IPS-18c (cell line): ENCODE results near the gene C3orf70.

ENCODE experiments used
- H3K4me3 ChIP-seq: 2 replicates; pipeline ENCODE4 v1.7.0; 2013; ENCODE audit warnings: low read depth, mild to moderate bottlenecking, low read length, moderate library complexity; ENCODE audit not compliant: insufficient read depth
- H3K9me3 ChIP-seq: one replicate; pipeline ENCODE4 v1.6.1; 2013; ENCODE audit warnings: mild to moderate bottlenecking, low read length, moderate library complexity; ENCODE audit not compliant: control insufficient read depth, insufficient read depth

Gene C3orf70

DNA sequence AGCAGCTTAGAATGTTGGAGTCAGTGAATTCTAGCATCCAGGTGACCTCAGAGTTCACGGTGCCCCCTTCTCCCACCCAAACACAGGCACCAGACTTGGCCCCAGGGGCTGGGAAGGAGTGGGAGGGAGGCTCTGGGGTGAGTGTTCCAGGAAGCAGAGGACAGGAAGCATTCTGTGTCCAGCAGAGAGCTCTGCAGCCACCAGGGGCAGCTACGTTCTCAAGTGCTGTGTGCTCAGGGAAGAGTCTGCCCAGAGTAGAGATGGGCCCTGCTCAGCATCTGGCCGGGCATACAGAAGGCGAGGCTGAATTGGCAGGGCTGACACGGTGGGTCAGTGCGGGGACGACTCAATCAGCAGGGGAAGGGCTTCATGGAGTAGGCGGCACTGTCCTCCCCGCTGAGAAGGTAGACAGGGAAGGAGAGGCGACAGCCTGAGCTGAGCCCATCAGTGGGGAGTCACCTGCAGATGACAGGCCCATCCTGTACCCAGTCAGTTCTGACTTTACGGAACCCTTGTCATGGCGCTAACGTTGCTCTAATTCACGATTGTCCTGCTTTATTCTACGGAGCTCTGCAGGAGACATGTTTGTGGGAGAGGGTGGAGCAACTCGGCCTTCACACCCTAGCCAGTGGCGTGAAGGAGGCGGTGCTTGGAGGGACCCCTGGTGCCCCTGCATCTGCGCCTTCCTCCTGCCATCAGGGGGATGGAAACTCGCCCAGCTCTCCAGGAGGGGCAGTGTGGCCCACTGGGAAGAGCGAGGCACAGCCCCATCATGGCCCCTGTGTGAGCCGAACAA, 82.2 kb downstream of the C3orf70 start:
- Histone ChIP-seq H3K4me3 (no peak overlapping the region), H3K9me3 (peaks cover 4% of the 10 kb centered on the region)

DNA sequence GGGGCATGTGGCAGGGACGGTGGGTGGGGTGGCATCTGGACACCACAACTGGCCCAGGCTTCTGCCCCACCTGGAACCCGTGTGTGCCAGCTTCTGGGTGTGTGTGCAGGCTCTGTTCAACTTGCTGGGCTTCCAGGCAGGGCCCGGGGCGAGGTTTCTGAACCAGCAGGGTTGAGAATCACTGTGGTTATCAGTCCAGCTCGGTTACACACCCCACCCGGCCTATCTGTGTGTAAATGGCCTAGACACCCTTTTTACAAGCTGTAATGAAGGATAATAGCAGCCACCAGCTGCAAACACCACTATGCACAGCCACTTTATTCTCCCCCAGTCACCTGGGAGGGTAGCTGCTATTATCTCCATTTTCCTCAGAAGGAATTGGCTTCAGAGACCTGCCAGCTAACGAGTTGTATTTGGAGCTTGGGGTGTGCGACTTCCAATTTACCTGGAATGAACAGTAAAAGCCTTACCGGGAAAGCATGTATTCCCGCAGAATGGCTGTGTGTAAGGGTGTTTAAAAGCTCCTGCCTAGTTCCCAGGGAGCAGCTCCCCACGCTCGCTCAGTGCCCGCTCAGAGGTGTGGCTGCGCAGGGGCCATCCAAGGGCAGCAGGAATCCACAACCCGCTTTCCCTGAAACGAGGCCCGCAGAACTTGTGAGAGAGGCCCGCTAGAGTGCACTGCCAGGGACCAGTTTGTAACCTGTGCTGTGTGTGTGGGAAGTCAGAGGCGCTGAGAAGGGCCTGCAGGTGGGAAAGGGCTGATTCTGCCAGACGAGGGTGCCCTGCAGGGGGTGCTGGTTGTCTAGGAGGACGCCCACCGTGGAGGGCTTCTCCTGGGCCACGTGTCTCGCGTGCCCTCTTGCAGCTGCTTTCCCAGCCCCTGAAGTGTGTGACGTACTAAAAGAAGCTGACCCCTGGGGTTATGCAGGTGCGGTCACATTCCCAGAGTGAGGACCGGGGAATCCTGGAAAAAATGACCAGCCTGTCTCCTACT, 83.5 kb downstream of the C3orf70 start:
- Histone ChIP-seq H3K9me3 (peaks cover 4% of the 10 kb centered on the region), H3K4me3 (no peak overlapping the region)

GRCh38 chr3:185067173-185067572, 85.7 kb downstream of the C3orf70 start:
- Histone ChIP-seq H3K9me3 (no peaks in the 10 kb centered on the region), H3K4me3 (no peak overlapping the region)

DNA sequence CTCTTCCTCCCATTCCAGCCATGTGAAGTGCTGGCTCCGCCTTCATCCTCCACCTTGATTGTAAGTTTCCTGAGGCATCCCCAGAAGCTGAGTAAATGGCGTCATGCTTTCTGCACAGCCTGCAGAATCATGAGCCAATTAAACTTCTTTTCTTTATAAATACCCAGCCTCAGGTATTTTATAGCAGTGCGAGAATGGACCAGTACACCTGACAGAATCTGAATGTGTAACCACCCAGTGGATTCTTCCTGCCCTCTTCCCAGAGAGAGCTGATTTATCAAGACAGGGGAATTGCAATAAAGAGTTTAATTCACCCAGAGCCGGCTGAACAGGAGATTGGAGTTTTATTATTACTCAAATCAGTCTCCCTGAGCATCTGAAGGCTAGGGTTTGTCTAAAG, 86.6 kb downstream of the C3orf70 start:
- no peaks in the 10 kb centered on the region for H3K9me3 ChIP-seq
- no peak overlapping the region for H3K4me3 ChIP-seq

DNA sequence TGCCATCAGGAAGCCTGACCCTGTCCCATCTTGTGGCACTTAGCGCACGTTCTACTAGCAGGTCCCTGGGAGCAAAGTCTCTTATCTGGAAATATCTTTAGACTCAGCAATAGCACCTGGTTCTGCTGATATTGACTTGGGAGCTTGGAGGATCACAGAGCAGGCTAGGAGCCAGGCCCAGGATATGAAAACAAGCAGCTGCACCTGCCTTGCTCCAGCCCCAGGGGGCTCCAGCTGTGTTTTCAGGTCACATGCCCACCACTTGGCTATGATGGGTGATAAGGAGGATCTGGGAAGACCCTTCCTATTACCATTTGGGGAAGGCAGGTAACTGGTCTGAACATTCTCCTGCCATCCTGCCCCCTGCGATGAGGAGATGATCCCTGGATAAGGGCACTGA, 87.8 kb downstream of the C3orf70 start:
- no peak overlapping the region for H3K4me3 ChIP-seq
- H3K9me3 ChIP-seq = peaks cover 6% of the 10 kb centered on the region

DNA sequence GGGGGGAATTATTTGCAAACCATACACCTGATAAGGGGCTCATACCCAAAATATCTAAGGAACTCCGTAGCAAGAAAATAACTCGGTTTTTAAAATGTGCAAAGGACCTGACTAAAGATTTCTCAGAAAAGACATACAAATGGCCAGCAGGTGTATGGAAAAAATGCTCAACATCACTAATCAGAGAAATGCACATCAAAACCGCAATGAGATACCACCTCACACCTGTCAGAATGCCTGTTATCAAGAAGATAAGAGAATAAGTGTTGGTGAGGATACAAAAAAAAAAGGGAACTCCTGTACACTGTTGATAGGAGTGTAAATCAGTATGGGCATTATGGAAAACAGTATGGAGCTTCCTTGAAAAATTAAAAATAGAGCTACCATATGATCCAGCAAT, 89.4 kb downstream of the C3orf70 start:
- Histone ChIP-seq H3K9me3 (peaks cover 6% of the 10 kb centered on the region), H3K4me3 (no peak overlapping the region)

DNA sequence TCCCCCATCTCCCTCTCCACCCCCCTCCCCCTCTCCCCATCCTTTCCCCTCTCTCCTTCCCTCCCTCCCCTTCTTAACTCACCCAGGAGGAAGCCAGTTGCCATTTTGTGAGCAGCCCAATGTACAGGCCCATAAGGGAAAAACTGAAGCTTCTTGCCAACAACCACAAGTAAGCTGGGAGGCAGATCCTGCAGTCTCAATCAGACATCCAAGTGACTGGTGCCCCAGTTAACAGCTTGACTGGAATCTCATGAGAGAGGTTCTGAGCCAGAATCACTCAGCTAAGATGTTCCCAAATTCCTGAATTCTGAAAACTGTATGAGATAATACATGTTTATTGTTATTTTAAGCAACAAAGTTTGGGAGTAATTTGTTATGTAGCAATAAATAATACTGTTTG, 90.7 kb downstream of the C3orf70 start:
- no peak overlapping the region for H3K4me3 ChIP-seq
- H3K9me3 ChIP-seq = peaks cover 6% of the 10 kb centered on the region

DNA sequence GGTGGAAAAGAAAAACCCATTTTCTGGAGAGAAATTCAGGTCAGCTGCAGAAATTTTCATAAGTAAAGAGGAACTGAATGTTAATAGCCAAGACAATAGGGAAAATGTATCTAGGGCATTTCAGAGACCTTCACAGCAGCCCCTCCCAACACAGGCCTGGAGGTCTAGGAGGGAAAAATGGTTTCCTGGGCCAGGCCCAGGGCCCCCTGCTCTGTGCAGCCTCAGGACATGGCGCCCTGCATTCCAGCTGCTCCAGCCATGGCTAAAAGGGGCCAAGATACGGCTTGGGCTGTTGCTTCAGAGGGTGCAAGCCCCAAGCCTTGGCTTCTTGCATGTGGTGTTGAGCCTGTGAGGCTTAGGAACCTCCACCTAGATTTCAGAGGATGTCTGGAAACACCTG, 92.2 kb downstream of the C3orf70 start:
- Histone ChIP-seq H3K4me3 (no peak overlapping the region), H3K9me3 (peaks cover 6% of the 10 kb centered on the region)

DNA sequence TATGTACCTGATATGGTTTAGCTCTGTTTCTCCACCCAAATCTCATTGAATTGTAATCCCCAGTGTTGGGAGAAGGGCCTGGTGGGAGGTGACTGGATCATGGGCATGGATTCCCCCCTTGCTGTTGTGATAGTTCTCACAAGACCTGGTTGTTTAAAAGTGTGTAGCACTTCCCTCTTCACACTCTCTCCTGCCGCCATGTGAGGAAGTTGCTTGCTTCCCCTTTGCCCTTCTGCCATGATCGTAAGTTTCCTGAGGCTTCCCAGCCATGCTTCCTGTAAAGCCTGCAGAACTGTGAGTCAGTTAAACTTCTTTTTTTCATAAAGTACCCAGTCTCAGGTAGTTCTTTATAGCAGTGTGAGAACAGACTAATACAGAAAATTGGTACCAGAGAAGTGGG, 93.1 kb downstream of the C3orf70 start:
- peaks cover 6% of the 10 kb centered on the region for H3K9me3 ChIP-seq
- no peak overlapping the region for H3K4me3 ChIP-seq

GRCh38 chr3:185058796-185059195, 94.1 kb downstream of the C3orf70 start:
- Histone ChIP-seq H3K4me3 (no peak overlapping the region), H3K9me3 (peaks cover 6% of the 10 kb centered on the region)

DNA sequence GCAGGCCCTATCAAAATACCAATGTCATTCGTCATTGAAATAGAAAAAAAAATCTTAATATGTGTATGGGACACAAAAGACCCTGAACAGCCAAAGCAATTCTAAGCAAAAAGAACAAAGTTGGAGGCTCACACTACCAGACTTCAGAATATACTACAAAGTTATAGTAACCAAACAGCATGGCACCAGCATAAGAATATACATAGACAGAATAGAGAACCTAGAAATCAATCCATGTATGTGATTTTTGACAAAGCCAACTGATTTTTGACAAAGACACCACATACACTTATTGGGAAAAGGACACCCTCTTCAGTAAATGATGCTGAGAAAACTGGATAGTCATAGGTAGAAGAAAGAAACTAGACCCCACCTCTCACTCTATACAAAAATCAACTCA, 95.0 kb downstream of the C3orf70 start:
- H3K4me3 ChIP-seq = no peak overlapping the region
- peaks cover 6% of the 10 kb centered on the region for H3K9me3 ChIP-seq

DNA sequence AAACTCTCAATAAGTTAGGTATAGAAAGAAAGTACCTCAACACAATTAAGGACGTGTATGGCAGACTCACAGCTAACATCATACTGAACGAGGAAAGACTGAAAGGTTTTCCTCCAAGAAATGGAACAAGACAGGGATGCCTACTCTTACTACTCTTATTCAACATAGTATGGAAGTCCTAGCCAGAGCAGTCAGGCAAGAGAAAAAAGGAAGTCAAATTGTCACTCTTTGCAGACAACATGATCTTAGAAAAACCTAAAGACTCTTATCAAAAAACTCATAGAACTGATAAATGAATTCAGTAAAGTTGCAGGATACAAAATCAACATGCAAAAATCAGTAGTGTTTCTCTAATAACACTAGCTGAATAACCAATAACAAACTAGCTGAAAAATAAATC, 96.0 kb downstream of the C3orf70 start:
- H3K9me3 ChIP-seq = peaks cover 6% of the 10 kb centered on the region
- H3K4me3 ChIP-seq = no peak overlapping the region

GRCh38 chr3:185052631-185053030, 100.2 kb downstream of the C3orf70 start:
- H3K4me3 ChIP-seq = no peak overlapping the region
- no peaks in the 10 kb centered on the region for H3K9me3 ChIP-seq

GRCh38 chr3:185051801-185052200, 101.1 kb downstream of the C3orf70 start:
- Histone ChIP-seq H3K4me3 (no peak overlapping the region), H3K9me3 (no peaks in the 10 kb centered on the region)

- Histone ChIP-seq H3K4me3 (no peak overlapping the region), H3K9me3 (no peaks in the 10 kb centered on the region)
These were observed 103.2 kb downstream of the C3orf70 start for GRCh38 chr3:185049710-185050109.

DNA sequence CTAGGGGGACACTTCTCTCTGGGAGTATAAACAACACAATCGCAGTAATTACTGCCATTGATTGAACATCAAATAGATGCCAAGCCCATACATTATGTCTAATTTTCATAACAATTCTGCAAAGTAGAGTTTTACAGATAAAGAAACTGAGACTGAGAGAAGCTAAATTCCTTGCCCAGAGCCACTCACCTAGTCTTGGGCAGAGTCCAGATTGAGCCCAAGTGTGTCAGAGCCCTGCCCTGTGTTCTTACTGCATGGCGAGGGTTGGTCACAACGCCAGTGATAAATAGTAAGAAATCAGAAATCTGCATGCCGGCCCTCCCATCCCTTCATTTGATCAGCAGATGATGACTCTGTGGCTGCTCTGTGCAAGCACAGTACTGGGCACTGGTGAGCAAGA, 106.3 kb downstream of the C3orf70 start:
- H3K4me3 ChIP-seq = no peak overlapping the region
- H3K9me3 ChIP-seq = no peaks in the 10 kb centered on the region

GRCh38 chr3:185046164-185046515, 106.7 kb downstream of the C3orf70 start:
- Histone ChIP-seq H3K9me3 (no peaks in the 10 kb centered on the region), H3K4me3 (no peak overlapping the region)
